Mammary epithelial cell (primary cell): ENCODE data around the gene PASK.

ENCODE experiments used
- EZH2 ChIP-seq: IDR thresholded peaks from 2 replicates; pipeline ENCODE4 v1.6.1; 2012; ENCODE audit warnings: low read length, inconsistent platforms, borderline replicate concordance
- TF ChIP-seq, protein P1 (sequence below), 2 donors: IDR thresholded peaks in 1 of 2; conservative IDR thresholded peaks in 1 of 2; 2 replicates each; pipeline ENCODE4 v1.5.1; 2011 to 2012; ENCODE audit warnings: inconsistent platforms in 2 of 2, low read length in 2 of 2, mild to moderate bottlenecking in 2 of 2, control low read depth in 1 of 2, low read depth in 1 of 2; ENCODE audit not compliant: insufficient read depth in 1 of 2; ENCODE audit errors: extremely low read depth in 1 of 2

GRCh38 chr2:241177526-241178334 lies 28.5 kb upstream of the PASK start:
- TF ChIP-seq, protein P1, sequence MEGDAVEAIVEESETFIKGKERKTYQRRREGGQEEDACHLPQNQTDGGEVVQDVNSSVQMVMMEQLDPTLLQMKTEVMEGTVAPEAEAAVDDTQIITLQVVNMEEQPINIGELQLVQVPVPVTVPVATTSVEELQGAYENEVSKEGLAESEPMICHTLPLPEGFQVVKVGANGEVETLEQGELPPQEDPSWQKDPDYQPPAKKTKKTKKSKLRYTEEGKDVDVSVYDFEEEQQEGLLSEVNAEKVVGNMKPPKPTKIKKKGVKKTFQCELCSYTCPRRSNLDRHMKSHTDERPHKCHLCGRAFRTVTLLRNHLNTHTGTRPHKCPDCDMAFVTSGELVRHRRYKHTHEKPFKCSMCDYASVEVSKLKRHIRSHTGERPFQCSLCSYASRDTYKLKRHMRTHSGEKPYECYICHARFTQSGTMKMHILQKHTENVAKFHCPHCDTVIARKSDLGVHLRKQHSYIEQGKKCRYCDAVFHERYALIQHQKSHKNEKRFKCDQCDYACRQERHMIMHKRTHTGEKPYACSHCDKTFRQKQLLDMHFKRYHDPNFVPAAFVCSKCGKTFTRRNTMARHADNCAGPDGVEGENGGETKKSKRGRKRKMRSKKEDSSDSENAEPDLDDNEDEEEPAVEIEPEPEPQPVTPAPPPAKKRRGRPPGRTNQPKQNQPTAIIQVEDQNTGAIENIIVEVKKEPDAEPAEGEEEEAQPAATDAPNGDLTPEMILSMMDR (conservative IDR thresholded peaks at IDR 0.05 in 1 of 2, IDR thresholded peaks at IDR 0.05 in 1 of 2; ENCODE audit: extremely low read depth in 1 of 2, insufficient read depth in 1 of 2, low read depth in 1 of 2, low read length in 2 of 2): no peak
- TF ChIP-seq EZH2: no peak
